HG02938 (cell line): ENCODE results near the gene PHF12.
"Not testable (repeated sequence)": the region's sequence is repeated elsewhere in the genome, so short reads cannot be mapped to it uniquely, and the experiment has no call there.

Source experiments
- ATAC-seq: cut with Tn5 transposase; IDR thresholded peaks from one replicate; pipeline ENCODE4 v1.9.1; 2021; ENCODE audit warnings: mild to moderate bottlenecking, moderate library complexity; ENCODE audit not compliant: unreplicated experiment

Gene PHF12

GRCh38 chr17:28937044-28937729, 14.1 kb downstream of the PHF12 start:
- no peak for ATAC-seq

- no peak for ATAC-seq
Observed at GRCh38 chr17:28935744-28936460, 15.4 kb downstream of the PHF12 start.

GRCh38 chr17:28934508-28934907, 16.8 kb downstream of the PHF12 start:
- not testable (repeated sequence) for ATAC-seq

GRCh38 chr17:28929787-28930186, 21.5 kb downstream of the PHF12 start:
- ATAC-seq = no peak

- no peak for ATAC-seq
Observed at GRCh38 chr17:28928061-28928460, 23.3 kb downstream of the PHF12 start.

GRCh38 chr17:28926786-28927185, 24.5 kb downstream of the PHF12 start:
- ATAC-seq = no peak

- ATAC-seq = no peak
Observed at GRCh38 chr17:28926366-28926765, 25.0 kb downstream of the PHF12 start.

GRCh38 chr17:28925912-28926365, 25.4 kb downstream of the PHF12 start:
- no peak for ATAC-seq

GRCh38 chr17:28920201-28920600, 31.1 kb downstream of the PHF12 start:
- ATAC-seq = no peak

- no peak for ATAC-seq
Observed at GRCh38 chr17:28918295-28918694, 33.0 kb downstream of the PHF12 start.

- no peak for ATAC-seq
Observed at GRCh38 chr17:28917465-28917864, 33.9 kb downstream of the PHF12 start.

- ATAC-seq = no peak
Observed at GRCh38 chr17:28917029-28917428, 34.3 kb downstream of the PHF12 start.

- no peak for ATAC-seq
Observed at GRCh38 chr17:28916302-28916934, 34.9 kb downstream of the PHF12 start.

- no peak for ATAC-seq
Observed at GRCh38 chr17:28912938-28913333, 38.4 kb downstream of the PHF12 start.

- no peak for ATAC-seq
Observed at GRCh38 chr17:28912281-28912937, 38.9 kb downstream of the PHF12 start.

- no peak for ATAC-seq
Observed at GRCh38 chr17:28911411-28912045, 39.8 kb downstream of the PHF12 start.

GRCh38 chr17:28910534-28910933, 40.8 kb downstream of the PHF12 start:
- no peak for ATAC-seq

- no peak for ATAC-seq
Observed at GRCh38 chr17:28908640-28909167, 42.6 kb downstream of the PHF12 start.

GRCh38 chr17:28907709-28908475, 43.4 kb downstream of the PHF12 start:
- no peak for ATAC-seq
